ENCODE results near the gene PACSIN2.
"Not testable (repeated sequence)": the region's sequence is repeated elsewhere in the genome, so short reads cannot be mapped to it uniquely, and the experiment has no call there.

The PACSIN2 gene

GRCh38 chr22:42963231-42963595, 51.7 kb downstream of the PACSIN2 start:
- DNase-seq: no peak

DNA sequence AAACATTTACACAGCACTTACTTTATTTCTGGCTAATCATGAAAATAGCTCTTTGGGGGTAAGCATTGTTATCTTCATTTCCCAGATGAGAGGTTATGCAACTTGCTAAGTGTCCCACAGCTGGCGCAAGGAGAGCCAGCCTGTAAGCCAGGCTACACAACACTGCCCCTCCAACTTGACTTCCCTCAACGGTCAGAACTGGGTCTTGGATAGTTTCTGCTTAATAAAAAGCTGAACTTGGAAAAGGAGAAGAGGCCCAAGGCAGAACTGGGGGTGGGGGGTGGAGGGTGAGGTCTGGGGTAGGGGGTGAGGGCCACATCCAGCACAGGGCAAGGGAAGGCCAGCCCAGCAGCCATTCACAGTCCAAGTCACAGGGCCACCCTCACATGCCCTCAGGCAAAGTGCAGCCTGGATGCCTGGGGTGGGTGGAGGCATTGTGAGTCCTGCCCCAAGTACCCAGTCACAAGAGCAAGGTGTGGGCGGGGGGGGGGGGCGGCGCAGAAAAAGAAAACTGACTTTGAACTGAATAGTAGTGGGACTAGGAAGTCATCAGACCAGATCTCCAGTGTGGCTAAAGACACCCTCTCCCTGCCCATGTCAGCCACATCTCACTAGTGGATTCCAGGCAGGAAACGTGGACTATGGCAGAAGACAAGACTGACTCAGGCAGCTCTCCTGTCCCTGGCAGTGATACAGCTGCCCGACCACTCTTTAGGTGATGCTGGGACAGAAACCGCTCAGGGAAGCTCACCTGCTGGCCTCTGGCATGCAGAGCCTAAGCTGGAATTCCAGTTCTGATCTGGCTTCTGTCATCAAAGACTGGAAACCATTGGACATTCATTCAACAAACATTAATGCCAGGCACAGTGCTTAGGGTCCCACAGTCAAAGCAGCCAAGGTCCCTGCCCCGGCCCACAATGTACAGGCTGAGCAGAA, 52.4 kb downstream of the PACSIN2 start:
- DNase-seq: no peak

DNA sequence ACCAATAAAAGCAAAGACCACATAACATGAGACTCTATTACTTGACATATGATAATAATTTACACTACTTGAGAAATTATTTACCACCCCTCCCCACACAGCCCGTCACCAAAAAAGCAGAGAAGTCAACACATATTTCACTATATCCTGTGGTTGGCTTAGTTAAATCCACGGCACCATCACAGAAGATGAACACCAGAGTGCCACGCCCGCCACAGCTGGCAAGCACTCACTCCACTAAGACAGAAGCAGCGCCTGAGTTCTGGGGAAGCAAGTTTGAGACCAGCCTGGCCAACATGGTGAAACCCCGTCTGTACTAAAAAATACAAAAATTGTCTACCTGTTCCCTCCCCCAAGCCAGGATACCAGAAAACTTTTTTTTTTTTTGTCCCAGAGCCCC, 53.1 kb downstream of the PACSIN2 start:
- no peak for DNase-seq

- not testable (repeated sequence) for DNase-seq
Observed at GRCh38 chr22:42961400-42961690, 53.6 kb downstream of the PACSIN2 start.

GRCh38 chr22:42960531-42961399, 54.2 kb downstream of the PACSIN2 start:
- DNase-seq: no peak

DNA sequence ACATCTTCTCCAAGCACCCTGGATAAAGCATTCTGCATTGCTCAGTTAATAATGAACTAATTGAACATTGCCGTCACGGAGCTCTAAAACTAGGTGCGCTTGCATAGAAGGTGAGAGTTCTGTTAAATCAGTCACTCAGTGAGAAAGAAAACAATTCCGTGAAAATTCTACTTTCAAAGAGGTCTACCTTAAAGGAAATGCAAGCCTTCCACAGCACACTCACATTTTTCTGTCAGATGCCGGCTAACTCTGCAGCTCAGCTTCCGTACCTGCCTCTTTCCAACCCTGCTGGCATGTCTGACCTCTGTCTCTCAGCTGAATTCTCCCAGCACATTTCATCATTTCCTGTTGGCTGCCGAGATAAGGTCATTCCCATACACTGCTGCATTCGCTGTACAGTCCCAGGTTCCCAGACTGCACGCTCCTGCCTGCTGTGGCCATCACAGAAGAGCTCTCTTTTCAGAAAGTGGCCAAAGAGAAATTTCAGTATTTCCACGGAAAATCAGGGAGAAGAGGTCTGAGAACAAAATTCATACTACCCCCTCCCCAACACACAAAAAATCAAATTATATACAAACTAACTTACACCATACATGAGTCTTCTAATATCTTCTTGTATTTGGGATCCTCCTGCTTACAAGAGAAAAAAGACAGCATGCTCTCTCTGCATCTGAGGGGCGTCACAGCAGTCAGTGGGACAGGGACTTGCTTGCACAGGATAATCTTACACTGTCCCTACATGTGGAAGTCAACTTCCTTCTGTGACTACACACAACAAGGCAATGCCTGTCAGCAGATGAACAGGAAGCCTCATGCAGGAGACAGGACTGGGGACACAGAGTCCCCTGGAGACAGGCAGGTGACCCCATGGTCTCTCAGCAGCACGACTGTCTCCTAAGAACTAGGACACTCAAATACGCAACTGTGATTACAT, 55.1 kb downstream of the PACSIN2 start:
- no peak for DNase-seq

DNA sequence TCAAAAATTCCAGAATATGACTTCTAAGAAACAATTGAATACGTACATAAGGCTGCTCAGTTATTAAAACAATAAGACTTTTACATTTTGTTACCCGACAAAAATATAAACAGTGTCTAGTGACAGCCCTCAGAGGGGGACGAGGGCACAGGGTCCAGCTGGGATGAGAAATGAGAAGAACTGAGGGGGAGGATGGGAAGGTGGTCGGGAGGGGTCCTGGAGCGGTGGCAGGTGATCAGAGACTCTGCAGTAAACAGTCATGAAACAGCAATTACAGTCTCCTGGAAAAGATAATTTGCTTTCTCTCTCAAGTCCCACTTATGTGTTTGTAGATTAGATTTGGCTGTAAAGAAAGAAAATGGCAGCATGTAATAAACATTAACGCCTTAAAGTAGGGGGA, 56.0 kb downstream of the PACSIN2 start:
- no peak for DNase-seq

- no peak for DNase-seq
Observed at GRCh38 chr22:42957958-42958357, 57.0 kb downstream of the PACSIN2 start.

DNA sequence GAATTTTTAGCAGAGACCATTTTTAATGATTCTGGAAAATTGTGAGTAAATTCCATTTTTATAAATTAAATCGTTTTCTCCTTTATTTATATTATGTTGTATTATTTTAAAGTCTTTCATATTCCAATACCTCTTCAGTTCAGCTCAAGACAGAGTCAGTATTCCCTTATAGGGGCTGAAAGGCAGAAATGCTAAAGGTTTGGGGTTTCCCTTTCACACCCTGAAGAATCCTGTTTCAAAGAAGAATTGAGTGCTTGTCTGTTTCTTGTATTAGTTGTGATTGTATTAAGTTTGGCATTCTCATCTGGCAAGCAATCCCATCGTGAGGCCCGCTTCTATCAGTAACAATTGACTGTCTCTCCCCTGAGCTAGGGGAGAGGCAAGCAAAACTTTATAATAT, 57.4 kb downstream of the PACSIN2 start:
- DNase-seq: no peak

- no peak for DNase-seq
Observed at GRCh38 chr22:42955848-42956247, 59.1 kb downstream of the PACSIN2 start.

DNA sequence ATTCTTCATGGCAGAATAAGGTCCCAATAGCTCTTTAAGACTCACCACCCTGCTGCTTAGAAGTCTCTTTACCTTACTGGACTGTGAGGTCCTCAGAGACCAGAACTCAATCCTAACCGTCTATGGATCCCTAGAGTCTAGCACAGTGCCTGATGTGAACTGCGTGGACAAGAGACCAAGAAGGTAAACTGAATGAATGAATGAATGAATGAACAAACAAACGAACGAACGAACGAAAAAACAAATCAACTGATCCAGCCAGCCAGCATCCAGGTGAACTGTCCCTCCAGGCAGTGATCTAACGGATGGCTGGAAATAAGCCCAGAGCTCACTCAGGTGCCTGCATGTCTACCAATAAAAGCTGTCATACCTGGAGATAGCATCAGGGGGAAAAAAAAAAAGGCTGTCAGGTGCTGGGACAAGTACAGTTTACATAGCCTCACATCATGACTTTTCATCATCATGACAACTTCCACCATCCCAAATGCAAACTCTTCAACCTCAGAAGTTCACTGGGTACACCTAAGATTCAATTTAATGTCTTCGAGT, 59.8 kb downstream of the PACSIN2 start:
- DNase-seq: no peak

GRCh38 chr22:42953751-42954150, 61.2 kb downstream of the PACSIN2 start:
- DNase-seq: not testable (repeated sequence)

DNA sequence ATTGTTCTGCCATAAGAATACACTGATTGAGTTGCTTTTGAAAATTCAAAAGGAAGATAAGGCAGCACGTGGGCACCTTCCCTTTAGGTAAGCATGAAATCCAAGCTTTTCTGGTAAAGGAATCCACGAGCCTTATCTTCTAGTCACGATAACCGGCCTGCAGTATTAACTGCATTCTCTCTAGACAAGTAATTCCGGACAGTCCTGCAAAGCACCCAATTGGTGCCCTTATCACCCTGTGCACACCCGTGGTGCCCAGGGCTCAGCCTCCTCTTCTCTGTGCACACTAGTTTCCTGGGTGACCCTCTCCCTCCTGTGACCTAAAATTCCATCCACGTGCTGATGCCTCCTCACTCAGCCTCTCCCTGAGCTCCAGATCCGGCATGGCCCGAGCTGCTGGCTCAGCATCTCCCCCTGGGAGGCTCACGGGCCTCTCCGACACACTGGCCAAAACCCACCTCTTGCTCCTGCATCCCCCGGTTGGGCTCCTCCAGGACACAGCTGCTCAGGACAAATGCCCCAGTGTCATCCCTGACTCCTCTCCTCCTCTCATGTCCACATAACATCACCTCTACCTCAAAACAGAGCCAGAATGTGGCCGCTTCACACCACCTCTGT, 63.7 kb downstream of the PACSIN2 start:
- no peak for DNase-seq

- DNase-seq: no peak
Observed at GRCh38 chr22:42950281-42950680, 64.7 kb downstream of the PACSIN2 start.

DNA sequence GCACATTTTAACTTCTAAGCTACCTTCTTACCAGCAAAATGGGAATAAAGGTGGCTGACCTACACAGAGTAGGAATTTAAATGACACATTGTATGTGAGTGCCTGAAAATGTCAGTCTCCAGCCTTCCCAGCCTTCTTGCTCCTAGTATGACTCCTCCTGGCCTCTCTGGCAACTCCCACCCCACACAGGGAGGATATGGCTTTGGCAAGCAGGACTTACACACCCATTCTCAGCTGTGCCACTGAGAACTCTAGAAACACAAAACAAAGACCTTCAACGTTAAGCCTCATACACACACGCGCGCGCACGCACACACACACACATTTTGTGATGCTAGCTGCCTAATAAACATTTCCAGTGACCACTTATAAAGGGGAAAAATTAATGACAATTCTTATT, 65.8 kb downstream of the PACSIN2 start:
- DNase-seq: no peak

DNA sequence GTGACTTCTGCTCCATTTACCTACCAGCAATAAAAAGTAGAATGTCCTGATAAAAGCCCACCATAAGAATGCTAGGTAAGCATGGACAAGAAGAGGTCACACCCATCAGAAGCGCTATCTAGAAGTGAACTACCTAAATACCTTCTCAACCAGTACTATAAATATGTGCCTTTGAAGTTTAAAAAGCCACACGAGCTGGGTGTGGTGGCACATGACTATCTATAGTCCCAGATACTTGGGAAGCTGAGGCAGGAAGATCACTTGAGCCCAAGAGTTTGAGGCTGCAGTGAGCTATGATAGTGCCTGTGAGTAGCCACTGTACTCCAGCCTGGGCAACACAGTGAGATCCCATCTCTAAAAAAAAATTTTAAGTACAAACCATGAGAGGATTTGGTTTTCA, 66.7 kb downstream of the PACSIN2 start:
- no peak for DNase-seq

DNA sequence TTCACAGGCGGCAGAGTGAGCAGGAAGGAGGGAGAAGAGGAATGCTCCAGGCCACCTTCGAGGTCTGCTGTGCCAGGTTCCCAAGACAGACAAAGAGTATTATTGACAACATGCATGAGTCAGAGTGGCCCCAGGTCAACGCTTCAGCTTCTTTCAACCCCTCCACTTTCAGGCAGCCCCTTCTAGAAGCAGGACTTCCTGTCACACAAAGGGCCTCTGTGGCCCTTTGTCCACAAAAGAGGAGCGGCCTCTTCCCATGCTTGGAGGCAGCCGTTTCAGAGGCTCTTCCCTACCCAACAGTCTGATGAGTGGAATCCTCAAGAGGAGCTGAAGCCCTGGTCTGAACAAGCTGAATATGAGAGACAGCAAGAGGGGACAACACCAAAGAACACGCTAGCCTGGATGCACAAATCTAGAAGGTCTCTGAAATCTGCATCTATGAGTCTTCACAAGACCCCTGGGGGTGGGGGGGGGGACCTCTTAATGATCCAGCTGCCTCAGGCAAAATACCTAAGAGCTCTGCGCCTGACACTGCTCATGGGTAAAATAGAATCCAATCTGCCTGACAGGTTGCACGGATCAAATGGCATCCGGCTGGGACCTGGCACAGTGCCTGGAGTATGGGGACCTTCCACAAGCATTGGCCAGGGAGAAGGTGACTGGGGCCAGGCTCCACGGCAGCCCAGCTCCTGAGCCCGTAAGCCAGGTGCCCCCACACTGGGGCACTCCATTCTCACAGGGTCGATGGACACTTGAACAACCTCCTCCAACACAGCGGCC, 67.5 kb downstream of the PACSIN2 start:
- no peak for DNase-seq

- no peak for DNase-seq
Observed at GRCh38 chr22:42946546-42947198, 68.3 kb downstream of the PACSIN2 start.

GRCh38 chr22:42945736-42946135, 69.2 kb downstream of the PACSIN2 start:
- DNase-seq: no peak

DNA sequence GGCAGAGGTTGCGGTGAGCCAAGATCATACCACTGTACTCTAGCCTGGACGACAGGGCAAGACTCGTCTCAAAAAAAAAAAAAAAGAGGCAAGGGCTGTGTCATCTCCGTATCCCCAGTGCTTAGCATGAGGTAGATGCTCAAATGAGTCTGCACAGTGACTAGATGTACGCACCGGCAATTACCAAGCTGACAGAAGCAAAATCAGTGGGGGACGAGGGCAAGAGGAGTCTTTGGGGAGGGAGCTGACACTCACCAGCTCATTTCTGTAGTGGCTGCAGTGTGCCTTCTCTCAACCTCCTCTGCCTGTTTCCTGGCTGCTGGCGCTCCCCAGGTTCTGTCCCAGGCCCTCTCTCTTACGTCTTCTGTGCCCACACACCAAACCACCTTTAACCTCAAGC, 69.9 kb downstream of the PACSIN2 start:
- no peak for DNase-seq

- no peak for DNase-seq
Observed at GRCh38 chr22:42944409-42944808, 70.5 kb downstream of the PACSIN2 start.

All from 8988T (cell line).